Endothelial cell of umbilical vein (primary cell): ENCODE measurements around the gene ARL11. TPM values are rescaled to one million over a fixed set of nuclear protein-coding genes. Genes with fewer than 3 reads are reported as not detected.
A peak's percentile ranks its signal among the peaks of the same experiment; 100 is the strongest.

Experiments used
- BruUV-seq: library from RNA; stranded (reverse); fragments of 400-500 nt; replicated peaks from 2 replicates; lab custom pipeline; 2021; lab: Mats Ljungman, UMichigan
- CTCF ChIA-PET: fragments of 300-600, 350-600 bp; sonication (Branson Sonifier 250); formaldehyde crosslinking; loops from one replicate; lab custom pipeline; 2021; ENCODE audit warnings: antibody characterized with exemption, inconsistent platforms; lab: Charles Lee
- POLR2A ChIA-PET: fragments of 300-600, 350-600 bp; sonication (Branson Sonifier 250); formaldehyde crosslinking; loops from one replicate; lab custom pipeline; 2021; ENCODE audit warnings: antibody characterized with exemption, inconsistent platforms; lab: Charles Lee
- DNase-seq: peaks from one replicate; pipeline ENCODE4 v3.0.0-alpha.2; 2011; ENCODE audit warnings: low read depth, low spot score
- FAIRE-seq: peaks from 2 replicates; lab custom pipeline; 2011; peaks lifted over from hg19 to GRCh38; lab: Jason Lieb, UNC
- H2AFZ ChIP-seq: 2 replicates; pipeline ENCODE4 v1.6.0; 2012; ENCODE audit warnings: low read depth, low read length, control low read depth, inconsistent platforms
- H3K27ac ChIP-seq: 2 replicates; pipeline ENCODE4 v1.5.1; 2011; ENCODE audit warnings: low read depth, mild to moderate bottlenecking, control low read depth, low read length, moderate library complexity; ENCODE audit not compliant: insufficient read depth
- H3K27me3 ChIP-seq, 2 experiments: 2 replicates each; pipeline versions ENCODE4 v1.6.0 to v1.6.1; 2011; ENCODE audit warnings: low read length in 2 of 2, mixed read lengths in 1 of 2; ENCODE audit not compliant: control insufficient read depth in 2 of 2, insufficient read depth in 2 of 2
- H3K36me3 ChIP-seq, 2 experiments: 2 replicates in 1 of 2; 3 replicates in 1 of 2; pipeline ENCODE4 v1.5.1; 2011; ENCODE audit warnings: low read length in 2 of 2, mild to moderate bottlenecking in 1 of 2, moderate library complexity in 1 of 2; ENCODE audit not compliant: control insufficient read depth in 2 of 2, insufficient read depth in 2 of 2; ENCODE audit errors: extremely low read depth in 1 of 2
- H3K4me1 ChIP-seq: 3 replicates; pipeline ENCODE4 v1.5.1; 2011; ENCODE audit warnings: mild to moderate bottlenecking, low read length; ENCODE audit not compliant: control insufficient read depth, insufficient read depth; ENCODE audit errors: extremely low read depth
- H3K4me2 ChIP-seq: 2 replicates; pipeline ENCODE4 v1.6.1; 2011; ENCODE audit warnings: low read length, control low read depth, mixed read lengths; ENCODE audit not compliant: insufficient read depth
- H3K4me3 ChIP-seq, 3 experiments: fragments of 200-600 bp in 1 of 3; sonication (generic), shearing (Covaris generic) in 1 of 3; replicated peaks in 1 of 3; 2 replicates each; pipeline ENCODE4 v1.5.1; 2011 to 2016; ENCODE audit warnings: control low read depth in 3 of 3, low read length in 3 of 3, mild to moderate bottlenecking in 2 of 3, inconsistent platforms in 1 of 3, low read depth in 1 of 3, moderate library complexity in 1 of 3; ENCODE audit not compliant: insufficient read depth in 1 of 3
- H3K79me2 ChIP-seq: 2 replicates; pipeline ENCODE4 v1.6.0; 2012; ENCODE audit warnings: low read length, inconsistent platforms; ENCODE audit not compliant: control insufficient read depth, insufficient read depth
- H3K9ac ChIP-seq: replicated peaks from 2 replicates; pipeline ENCODE3; 2011; ENCODE audit warnings: low read length, control low read depth; ENCODE audit not compliant: insufficient read depth; ENCODE audit errors: extremely low read depth
- H3K9me1 ChIP-seq: replicated peaks from 3 replicates; pipeline ENCODE4 v1.6.0; 2011; ENCODE audit warnings: mild to moderate bottlenecking, low read length; ENCODE audit not compliant: control insufficient read depth, insufficient read depth; ENCODE audit errors: extremely low read depth
- H3K9me3 ChIP-seq: replicated peaks from 2 replicates; pipeline ENCODE4 v1.5.1; 2012; ENCODE audit warnings: low read length, inconsistent platforms; ENCODE audit not compliant: control insufficient read depth, insufficient read depth
- H4K20me1 ChIP-seq: replicated peaks from 2 replicates; pipeline ENCODE3; 2011; ENCODE audit warnings: mild to moderate bottlenecking, low read length; ENCODE audit not compliant: control insufficient read depth, insufficient read depth; ENCODE audit errors: extremely low read depth
- CTCF ChIP-seq, 2 donors: IDR thresholded peaks; 1 replicate in 1 of 2; 2 replicates in 1 of 2; pipeline ENCODE4 v1.5.1; 2011; ENCODE audit warnings: low read length in 2 of 2, mild to moderate bottlenecking in 2 of 2, moderate library complexity in 2 of 2, control low read depth in 1 of 2, inconsistent platforms in 1 of 2, low read depth in 1 of 2; ENCODE audit not compliant: insufficient read depth in 1 of 2; ENCODE audit errors: extremely low read depth in 1 of 2
- EZH2 ChIP-seq: IDR thresholded peaks from 2 replicates; pipeline ENCODE4 v1.6.1; 2012; ENCODE audit warnings: borderline replicate concordance, low read depth, mild to moderate bottlenecking, moderate library complexity, low read length, inconsistent platforms; ENCODE audit not compliant: severe bottlenecking
- FOS ChIP-seq: IDR thresholded peaks from 2 replicates; pipeline ENCODE4 v1.6.1; 2011; ENCODE audit warnings: mild to moderate bottlenecking, low read length, moderate library complexity, borderline replicate concordance; ENCODE audit not compliant: insufficient read depth
- GATA2 ChIP-seq: IDR thresholded peaks from 2 replicates; pipeline ENCODE4 v1.7.0; 2011; ENCODE audit warnings: low read depth, mild to moderate bottlenecking, moderate library complexity, mixed read lengths, low read length; ENCODE audit not compliant: insufficient read length, insufficient read depth
- JUN ChIP-seq: IDR thresholded peaks from 2 replicates; pipeline ENCODE4 v1.6.1; 2011; ENCODE audit warnings: borderline replicate concordance, low read depth; ENCODE audit not compliant: insufficient read length, insufficient read depth
- MAX ChIP-seq: IDR thresholded peaks from 2 replicates; pipeline ENCODE4 v1.6.1; 2011; ENCODE audit not compliant: insufficient read depth, insufficient read length
- MYC ChIP-seq: IDR thresholded peaks from one replicate; pipeline ENCODE4 v1.6.1; 2011; ENCODE audit warnings: mild to moderate bottlenecking, low read depth, low read length
- POLR2A ChIP-seq: IDR thresholded peaks from 2 replicates; pipeline ENCODE4 v1.6.1; 2012; ENCODE audit warnings: low read depth, mild to moderate bottlenecking, control low read depth, low read length
- POLR2AphosphoS5 ChIP-seq: IDR thresholded peaks from 2 replicates; pipeline ENCODE4 v1.6.1; 2012; ENCODE audit warnings: low read depth, mild to moderate bottlenecking, control low read depth, low read length, moderate library complexity; ENCODE audit not compliant: insufficient read depth
- dilution Hi-C: fragments of 300-500 bp; cut with MboI; formaldehyde crosslinking; loops from one replicate; pipeline ENCODE4 v1.15.0; 2019; ENCODE audit warnings: low sequenced_read_pairs; ENCODE audit not compliant: extremely low pct_ligation_motif_present
- intact Hi-C: fragments of 100-400 bp; cut with micrococcal nuclease; formaldehyde crosslinking; loops from one replicate; pipeline ENCODE4 v1.10.0; 2022
- polyA plus RNA-seq, 4 experiments: library from polyadenylated mRNA; depleted of rRNA in 3 of 4; stranded (reverse) in 3 of 4; unstranded in 1 of 4; fragments of >200 nt; gene quantifications; 2 replicates each; pipeline versions ENCODE4 v1.2.1 to v1.2.3, GENCODE V29; 2011 to 2012; ENCODE audit warnings: missing spikeins in 1 of 4
- total RNA-seq: library from RNA; stranded (reverse); gene quantifications from 2 replicates; pipeline ENCODE4 v1.2.3, GENCODE V29; 2021

The ARL11 gene
- total and polyA plus RNA-seq, 2 donors (not counting 3 experiments of a cell fraction or from before 2014, with no cell fraction given): 0.06 to 0.20 TPM

GRCh38 chr13:49645451-49645850 is 17.1 kb downstream of the ARL11 start:
- Histone ChIP-seq H3K9me3 (no peaks in the 10 kb centered on the region), H4K20me1 (no peaks in the 10 kb centered on the region), H3K9me1 (no peaks in the 10 kb centered on the region), H3K4me2 (no peak overlapping the region), H3K4me3 (no peak overlapping the region), H3K4me1 (peaks cover 21% of the 10 kb centered on the region), H3K27ac (no peak overlapping the region), H3K79me2 (no peaks in the 10 kb centered on the region), H2AFZ (peak overlapping the region; percentile 71), H3K36me3 (no peaks in the 10 kb centered on the region), H3K27me3 (no peaks in the 10 kb centered on the region), H3K9ac (no peak overlapping the region)
- dilution Hi-C loops (no loop called here), intact Hi-C loops (no loop called here)
- POLR2A ChIA-PET: no interaction called here
- DNase-seq (no peak), FAIRE-seq (no peak)
- no TSS peak for BruUV-seq
- CTCF ChIA-PET: no interaction called here
- no peak for TF ChIP-seq MYC
- no peak for TF ChIP-seq JUN
- no peak for TF ChIP-seq FOS
- TF ChIP-seq EZH2: no peak
- TF ChIP-seq POLR2AphosphoS5: no peak
- no peak for TF ChIP-seq GATA2
- TF ChIP-seq POLR2A: no peak
- no peak for TF ChIP-seq CTCF (IDR thresholded peaks at IDR 0.05; ENCODE audit: extremely low read depth in 1 of 2, insufficient read depth in 1 of 2, low read depth in 1 of 2, low read length in 2 of 2)
- no peak for TF ChIP-seq MAX
